ENCODE results near the gene CREM.
"Not testable (repeated sequence)": the region's sequence is repeated elsewhere in the genome, so short reads cannot be mapped to it uniquely, and the experiment has no call there.

Gene CREM

DNA sequence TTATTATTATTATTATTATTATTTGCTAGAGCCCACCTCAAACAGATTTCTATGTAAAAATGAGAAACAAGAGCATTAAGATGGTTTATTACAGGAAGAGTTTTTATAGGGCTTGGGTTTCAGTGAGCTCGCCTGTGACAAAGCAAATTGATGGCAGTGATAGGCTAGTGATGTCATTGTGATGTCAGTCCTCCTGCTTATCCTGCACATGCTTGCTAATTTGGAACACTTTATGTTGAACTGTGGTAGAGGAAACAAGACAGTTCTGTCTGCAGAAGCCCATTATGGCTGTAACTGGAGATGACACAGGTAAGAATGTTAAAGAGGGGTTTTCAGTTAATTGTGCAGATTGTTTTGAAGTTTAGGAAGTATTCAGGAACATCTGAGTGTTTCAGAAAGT is 68.3 kb downstream of the CREM start:
- no peak for DNase-seq (ENCODE audit: low read depth)

DNA sequence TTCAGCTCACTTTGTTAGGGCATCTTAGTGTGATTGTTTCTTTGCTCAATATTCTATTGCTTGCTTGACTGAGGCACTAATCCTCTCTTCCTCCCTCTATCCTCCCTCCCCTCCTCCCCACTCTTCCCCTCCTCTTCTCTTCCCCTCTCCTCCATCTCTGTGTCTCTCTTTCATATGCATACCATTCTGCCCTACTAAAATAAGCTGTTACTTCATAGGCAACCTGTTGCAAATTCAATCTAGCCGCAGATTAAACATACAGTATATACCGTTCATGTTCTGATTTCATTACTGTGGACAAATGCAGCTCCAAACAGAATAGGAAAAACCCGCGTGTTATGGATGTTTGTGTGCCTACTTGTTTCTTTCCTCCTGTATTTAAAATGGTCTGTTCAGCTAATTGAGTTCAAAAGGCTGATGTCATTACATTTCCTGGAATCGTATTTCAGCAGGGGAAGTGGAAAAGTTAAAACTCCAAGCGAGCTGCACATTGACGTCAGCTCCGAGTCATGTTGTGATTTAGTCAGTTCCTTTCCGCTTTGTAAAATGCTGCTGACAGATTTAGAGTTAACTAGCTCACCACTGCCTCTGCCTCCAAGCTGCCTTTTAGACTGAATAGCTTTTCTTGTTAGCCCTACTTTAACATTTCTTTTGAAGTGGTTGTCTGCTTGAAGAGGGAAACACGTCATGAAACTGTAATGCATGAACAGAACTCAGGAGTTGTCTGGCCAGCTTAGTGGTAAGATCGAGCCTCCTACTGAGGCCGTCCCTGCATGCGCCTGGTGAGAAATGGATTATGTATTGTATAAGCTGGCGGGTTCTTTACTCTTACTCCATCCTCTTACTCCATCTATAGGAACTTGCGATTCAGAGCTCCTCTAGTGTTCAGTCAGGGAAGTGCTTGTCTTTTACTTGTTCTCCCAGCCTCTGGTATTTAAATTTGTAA is 69.0 kb downstream of the CREM start:
- DNase-seq (ENCODE audit: low read depth) = peak; percentile 52

DNA sequence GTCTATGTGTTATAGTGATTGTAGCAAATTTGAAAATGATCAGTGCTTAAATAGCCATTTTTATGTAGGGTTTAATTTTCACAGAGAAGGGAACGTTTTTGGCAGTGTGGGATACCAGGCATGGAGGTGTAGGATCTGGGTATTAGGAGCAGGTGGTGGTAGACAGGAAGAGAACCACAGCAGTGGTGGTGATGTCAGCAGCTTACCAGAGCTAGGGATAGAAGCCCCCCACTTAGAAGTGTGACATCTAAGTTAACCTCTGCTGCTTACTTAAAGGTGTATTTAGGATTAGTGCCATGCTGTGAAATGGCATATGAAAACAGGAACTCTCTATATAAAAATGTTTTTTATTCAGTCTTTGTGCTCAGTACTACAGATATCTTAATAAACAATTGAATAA is 73.8 kb downstream of the CREM start:
- DNase-seq (ENCODE audit: low read depth) = no peak

DNA sequence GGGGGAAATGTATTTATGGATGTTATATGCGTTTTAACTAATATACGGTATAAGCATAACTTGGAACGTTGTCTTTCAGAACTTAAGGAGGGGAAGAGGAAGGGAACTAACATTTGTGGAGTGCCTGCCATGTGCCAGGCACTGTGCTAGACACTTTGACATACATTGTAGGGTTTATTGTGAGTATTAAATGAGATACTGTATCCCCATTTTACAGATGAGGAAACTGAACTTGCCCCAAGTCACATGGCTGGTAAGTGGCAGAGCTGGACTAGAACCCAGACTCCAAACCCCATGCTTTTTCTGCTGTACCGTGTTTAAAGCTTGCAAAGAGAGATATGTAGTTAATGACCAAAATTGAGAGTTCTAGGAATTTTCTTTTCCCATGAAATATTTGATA is 74.6 kb downstream of the CREM start:
- DNase-seq (ENCODE audit: low read depth) = no peak

DNA sequence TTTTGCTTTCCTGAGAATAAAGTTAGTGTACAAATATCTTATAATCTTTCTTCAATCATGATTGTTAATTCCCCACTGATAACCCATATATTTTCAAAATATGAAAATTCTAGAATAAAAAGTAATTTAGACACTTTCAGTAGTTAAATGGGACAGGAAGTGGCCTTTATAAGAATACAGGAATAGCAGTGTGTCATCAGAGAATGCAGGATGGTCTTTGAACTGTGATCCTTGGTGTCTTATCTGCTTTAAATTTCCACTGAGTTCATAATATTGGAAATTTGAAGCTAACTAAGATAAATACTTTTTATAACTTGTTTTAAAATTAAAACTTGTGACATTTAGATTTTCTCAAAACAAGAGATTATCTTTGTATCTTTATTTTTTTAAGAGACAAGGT is 75.4 kb downstream of the CREM start:
- no peak for DNase-seq (ENCODE audit: low read depth)

DNA sequence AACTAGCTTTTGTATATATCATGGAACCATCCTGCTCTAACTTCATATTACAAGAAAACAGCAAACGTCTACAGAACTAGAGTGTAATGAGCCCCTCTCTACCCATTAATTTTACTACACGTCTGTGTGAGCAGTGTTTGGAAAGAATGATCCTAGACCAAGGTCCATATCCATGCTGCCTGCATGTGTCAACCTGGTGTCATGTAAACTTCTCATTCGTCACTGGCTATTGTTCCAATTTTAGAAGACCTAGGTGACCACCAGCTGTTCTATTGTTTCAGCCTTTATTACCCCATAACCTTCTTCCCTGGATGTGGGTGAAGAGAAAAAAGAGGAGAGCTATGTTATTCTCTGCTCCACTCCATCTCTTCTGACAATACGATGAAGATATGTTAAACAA is 77.1 kb downstream of the CREM start:
- DNase-seq (ENCODE audit: low read depth) = no peak

DNA sequence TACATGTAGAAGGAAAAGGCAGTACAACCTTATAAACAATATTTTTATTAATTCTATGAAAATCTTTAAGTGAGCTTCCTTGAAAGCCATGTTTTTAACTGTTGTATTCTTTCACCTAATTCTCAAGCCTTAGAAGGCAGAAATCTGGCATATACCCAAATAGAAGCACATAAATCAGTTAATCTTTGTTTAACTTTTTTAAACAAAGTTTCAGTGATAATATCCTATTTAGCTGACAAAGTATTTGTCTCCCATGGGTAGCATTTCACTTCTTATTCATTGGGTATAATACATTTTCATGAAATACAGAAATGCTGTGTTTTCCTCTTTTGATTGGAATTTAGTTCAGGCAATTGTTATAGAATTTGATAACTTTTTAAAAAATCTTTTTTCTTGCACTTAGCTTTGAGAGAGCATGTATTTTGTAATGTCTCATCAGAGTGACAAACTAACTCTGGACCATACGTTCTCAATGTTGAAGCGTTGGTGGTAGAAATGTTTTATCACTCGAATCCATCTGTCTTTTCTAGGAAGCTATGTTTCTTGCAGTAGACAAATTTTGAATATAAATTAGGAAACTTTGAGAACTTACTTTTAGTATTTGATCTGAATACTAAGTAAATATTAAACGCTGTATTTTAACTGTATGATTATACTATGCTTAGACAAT is 78.1 kb downstream of the CREM start:
- DNase-seq (ENCODE audit: low read depth) = no peak

DNA sequence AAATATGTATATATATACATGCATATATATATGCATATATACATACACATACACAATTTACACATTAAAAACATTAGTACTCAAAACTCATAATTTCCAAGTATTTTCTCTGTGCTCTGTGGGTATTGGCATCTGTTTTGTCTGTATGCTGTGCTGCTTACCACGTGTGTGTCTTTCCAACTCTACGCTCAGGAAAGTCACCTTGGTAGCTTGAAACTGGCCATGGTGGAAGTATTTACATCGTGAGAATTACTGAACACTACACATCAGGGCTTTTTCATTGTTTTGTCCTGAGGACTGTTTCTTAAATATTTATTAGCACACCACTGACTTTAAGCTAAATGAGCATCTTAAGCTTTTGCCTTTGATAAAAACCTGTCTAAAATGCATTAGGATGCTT is 79.6 kb downstream of the CREM start:
- no peak for DNase-seq (ENCODE audit: low read depth)

DNA sequence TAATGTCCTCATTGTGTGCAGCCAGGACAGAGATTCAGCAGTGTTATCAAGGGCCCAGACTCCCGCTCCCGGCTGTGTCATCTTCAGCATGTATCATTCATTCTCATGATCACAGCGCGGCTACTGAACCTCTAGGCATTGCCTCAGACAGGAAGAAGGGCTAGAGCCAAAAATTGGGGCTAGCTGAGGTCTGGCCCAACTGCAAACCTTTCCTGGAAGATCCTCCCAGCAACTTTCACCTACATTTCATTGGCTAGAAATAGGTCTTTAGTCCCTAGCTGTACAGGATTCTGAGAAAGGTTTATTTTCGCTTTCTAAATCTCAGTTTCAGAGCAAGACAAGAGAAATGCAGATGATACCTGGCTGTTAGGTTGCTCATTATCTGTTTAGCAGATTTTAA is 81.9 kb downstream of the CREM start:
- no peak for DNase-seq (ENCODE audit: low read depth)

DNA sequence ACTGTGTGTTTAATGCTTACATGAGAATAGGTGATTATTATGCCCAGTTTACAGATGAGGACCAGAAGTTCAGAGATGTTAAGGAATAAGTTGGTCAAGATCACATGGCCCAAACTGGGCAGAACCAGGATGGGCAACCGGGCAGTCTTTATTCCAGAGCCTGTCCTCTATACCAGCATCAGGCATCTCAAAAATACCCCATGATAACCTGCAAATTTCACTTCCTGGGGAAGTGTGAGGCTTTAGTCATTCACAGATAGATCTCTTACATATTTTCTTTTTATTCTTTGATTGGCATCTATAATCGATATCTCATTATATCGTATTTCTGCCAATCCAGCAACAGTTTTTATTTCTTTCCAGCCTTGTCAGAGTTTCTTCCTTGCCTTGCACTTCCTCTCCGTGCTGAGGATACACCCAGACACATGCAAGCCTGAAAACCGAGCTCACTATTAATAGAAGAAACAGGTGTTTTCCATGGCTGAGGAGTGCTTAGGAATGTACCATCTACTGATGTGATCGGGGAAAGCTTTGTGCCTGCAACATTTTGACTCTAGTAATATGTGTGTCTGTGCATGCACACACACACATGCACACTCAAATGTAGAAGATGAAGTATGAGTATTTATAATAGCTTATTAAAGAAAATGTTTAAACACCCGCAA is 82.4 kb downstream of the CREM start:
- DNase-seq (ENCODE audit: low read depth) = no peak

DNA sequence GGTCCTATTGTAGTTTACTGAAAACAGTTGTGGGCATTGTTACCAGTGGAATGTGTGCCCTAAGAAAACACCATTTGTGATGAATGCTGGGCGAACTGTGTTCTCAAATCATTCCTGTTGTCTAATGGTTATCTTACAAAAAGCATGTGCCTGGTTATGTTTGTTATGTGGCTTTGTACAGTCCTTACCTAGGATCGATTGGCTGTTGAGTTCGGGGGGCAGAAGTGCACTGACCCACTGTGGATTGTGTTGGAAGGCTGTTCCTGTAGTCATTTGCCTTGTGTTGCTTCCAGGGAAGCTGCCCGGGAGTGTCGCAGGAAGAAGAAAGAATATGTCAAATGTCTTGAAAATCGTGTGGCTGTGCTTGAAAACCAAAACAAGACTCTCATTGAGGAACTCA is 84.3 kb downstream of the CREM start:
- no peak for DNase-seq (ENCODE audit: low read depth)

DNA sequence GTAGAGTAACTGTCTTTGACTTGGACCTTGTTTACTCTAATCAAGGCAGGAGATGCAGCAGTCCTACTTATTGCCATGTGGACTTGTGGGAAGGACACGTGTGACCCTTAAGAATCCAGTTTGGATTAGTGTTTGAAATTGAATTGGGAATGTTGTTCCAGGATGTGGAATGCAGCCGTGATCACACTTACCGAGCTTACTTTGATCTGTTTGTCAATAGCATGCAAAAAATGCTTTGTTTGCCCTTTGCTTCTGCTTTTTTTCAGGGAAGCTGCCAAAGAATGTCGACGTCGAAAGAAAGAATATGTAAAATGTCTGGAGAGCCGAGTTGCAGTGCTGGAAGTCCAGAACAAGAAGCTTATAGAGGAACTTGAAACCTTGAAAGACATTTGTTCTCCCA is 84.7 kb downstream of the CREM start:
- DNase-seq (ENCODE audit: low read depth) = no peak

DNA sequence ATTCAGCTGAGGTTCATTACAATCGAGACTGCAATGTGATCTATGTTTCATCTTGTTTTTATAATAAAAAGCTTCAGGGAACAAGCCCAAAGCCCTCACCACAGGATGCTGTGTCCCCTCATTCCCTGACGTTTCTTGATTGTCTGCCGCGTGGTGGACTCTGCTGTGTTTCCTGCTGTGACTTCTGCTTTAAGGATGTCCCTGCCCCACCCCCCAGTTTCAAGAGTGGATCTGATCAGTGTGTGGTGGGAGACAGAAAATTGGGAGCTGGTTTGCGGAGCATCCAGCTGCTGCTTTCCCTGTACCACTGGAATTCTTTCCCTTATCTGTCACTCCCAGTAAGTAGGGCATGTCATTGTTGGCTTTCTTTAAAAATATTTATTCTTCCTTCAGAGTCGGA is 86.2 kb downstream of the CREM start:
- DNase-seq (ENCODE audit: low read depth) = no peak

DNA sequence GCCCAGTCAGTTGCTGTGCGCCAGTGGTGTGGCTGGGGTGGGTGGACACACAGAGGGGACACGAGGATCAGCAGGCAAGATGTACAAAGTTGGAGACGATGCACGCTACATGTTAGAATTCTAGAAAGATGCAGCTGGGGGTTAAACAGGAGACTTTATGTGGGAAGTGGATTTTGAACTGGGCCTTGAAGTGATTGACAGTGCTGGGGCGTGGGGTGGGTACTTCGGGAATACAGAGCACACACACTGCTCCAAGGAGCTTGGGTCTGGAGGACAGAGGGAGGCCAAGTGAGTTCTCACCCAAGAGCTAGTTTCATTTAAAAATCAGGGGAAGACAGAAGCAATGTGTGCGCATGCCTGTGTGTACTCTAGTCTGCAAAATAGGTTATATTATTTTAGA is 87.1 kb downstream of the CREM start:
- DNase-seq (ENCODE audit: low read depth) = no peak

DNA sequence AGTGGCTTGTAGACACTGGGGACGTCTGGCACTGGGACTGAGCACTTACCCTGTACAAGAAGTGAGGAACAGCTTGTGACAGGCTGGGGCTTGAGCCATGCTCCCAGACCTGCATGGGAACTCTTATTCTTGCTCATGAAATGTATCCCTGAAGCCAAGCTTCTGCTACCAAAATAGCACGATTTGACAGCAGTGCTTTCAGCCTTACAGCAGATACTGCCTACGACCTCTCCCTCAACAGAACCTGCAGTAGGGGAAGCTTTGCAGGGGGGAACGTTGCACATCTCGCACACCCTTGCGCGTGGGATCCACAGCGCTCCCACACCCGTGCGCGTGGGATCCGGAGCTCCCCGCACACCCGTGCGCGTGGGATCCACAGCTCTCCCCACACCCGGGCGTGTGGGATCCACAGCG is 88.0 kb downstream of the CREM start:
- no peak for DNase-seq (ENCODE audit: low read depth)

DNA sequence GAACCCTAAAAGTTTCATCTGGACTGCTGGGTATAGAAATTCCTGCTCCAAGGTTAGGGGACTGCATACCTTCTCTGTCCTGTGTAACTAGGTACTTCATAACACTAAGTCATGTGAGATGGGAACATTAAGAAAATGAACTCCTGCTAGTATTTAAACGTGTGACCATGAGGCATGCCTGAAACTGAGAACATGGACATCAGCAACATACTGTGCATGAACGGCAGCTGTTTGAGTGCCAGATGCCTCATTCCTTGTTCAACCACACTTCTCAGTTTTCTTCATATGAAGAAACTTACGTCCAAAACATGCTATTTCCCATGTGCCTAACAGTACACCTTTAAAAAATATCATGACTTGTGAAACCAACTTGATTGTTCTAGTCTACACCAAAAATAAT is 88.5 kb downstream of the CREM start:
- DNase-seq (ENCODE audit: low read depth) = no peak

DNA sequence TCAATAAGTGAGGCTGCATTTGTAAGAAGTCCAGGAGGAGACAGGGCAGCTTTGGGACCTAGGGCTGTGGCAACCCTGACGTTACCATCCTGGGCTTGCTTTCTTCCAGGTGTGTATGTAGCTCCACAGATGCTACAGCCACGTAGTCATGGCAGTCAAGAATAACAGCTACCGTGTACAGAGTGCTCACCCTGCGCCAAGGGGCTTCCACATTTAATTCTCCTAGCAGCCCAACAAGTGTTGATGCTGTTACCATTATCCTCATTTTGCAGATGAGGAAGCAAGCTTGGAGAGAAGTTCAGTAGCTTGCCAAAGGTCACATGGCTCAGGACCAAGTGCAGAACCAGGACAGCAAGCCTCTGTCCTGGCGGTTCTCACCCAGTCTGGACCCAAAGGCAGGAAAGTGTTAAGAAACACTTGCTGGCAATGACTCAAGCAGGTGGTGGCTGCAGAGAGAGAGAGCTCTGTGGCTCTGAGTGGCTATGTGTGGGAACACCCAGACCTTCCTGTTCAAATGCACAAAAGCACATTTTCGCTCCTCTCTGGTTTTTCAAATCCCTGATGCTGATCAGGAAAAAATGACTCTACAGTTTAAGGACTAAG is 89.8 kb downstream of the CREM start:
- DNase-seq (ENCODE audit: low read depth) = no peak

DNA sequence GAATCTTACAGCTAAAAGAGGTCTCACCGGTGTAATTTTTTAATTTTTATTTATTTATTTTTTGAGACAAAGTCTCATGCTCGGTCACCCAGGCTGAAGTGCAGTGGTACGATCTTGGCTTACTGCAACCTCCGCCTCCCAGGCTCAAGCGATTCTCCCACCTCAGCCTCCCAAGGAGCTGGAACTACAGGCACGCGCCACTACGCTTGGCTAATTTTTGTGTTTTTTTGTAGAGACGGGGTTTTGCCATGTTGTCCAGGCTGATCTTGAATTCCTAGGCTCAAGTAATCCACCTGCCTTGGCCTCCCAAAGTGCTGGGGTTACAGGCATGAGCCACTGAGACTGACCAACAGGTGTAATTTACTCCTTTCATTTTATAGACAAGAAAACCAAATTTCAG is 90.3 kb downstream of the CREM start:
- not testable (repeated sequence) for DNase-seq (ENCODE audit: low read depth)

DNA sequence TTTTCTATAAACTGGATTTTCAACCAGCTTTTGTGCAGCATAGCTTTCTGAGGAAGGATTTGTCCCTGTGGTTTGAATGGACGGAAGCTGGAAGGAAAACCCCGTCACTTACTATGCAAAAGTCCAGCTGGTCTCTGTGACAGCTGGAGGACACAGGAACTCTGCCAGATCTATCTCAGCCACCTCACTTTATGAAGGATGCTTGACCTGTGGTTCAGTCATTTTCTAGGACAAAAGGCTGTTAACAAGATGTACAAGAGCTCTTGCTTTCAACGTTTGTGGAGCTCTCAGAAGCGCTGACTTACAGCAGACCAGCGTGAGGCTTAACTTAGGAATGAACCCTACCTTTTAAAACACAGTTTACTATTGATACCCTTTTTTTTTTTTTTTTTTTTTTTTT is 90.8 kb downstream of the CREM start:
- no peak for DNase-seq (ENCODE audit: low read depth)

DNA sequence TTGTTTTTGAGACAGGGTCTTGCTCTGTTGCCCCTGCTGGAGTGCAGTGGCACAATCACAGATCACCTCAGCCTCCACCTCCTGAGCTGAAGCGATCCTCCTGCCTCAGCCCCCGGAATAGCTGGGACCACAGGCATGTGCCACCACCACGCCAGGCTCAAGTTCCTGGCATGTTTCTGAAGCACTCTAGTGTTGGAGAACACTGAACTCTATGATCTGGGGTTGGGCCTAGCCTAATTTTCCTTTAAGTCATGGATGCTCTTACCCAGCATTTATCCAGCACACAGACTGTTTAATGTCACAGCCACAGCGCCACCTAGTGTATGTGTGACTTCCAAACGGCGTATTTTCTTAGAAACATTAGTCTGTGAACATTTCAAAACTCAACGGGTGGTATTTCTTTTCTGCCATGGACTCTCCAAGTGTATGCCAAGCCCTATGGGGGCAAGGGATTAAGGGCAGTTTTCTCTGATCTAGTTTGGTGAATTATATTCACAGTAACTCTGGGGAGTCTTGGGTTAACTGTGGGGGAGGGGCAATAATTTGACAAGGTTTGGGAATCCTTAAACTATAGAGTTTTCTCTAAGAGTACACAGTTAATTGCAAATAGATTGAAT is 91.8 kb downstream of the CREM start:
- DNase-seq (ENCODE audit: low read depth) = peak; percentile 67

DNA sequence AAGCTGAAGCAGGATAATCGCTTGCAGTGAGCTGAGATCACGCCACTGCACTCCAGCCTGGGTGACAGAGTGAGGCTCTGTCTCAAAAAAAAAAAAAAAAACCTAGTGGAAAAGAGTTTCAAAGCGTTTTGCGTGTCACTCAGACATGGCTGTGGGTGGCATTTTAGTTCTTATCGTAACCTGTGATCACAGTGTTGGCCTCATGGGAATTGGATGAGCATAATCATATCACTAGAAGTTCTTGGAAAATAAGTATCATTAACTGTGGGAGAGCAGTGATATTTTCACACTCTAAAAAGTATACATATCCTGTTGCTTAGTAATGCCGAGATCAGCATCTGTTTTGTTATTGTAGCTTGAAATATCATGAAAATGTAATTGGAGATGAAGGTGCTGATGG is 92.6 kb downstream of the CREM start:
- peak; percentile 6 for DNase-seq (ENCODE audit: low read depth)
